Mammary epithelial cell (primary cell): ENCODE measurements around the gene HSP90B1.

Experiments used
- EZH2 ChIP-seq: IDR thresholded peaks from 2 replicates; pipeline ENCODE4 v1.6.1; 2012; ENCODE audit warnings: low read length, inconsistent platforms, borderline replicate concordance
- TF ChIP-seq, protein P1 (sequence below), 2 donors: IDR thresholded peaks in 1 of 2; conservative IDR thresholded peaks in 1 of 2; 2 replicates each; pipeline ENCODE4 v1.5.1; 2011 to 2012; ENCODE audit warnings: inconsistent platforms in 2 of 2, low read length in 2 of 2, mild to moderate bottlenecking in 2 of 2, control low read depth in 1 of 2, low read depth in 1 of 2; ENCODE audit not compliant: insufficient read depth in 1 of 2; ENCODE audit errors: extremely low read depth in 1 of 2

DNA sequence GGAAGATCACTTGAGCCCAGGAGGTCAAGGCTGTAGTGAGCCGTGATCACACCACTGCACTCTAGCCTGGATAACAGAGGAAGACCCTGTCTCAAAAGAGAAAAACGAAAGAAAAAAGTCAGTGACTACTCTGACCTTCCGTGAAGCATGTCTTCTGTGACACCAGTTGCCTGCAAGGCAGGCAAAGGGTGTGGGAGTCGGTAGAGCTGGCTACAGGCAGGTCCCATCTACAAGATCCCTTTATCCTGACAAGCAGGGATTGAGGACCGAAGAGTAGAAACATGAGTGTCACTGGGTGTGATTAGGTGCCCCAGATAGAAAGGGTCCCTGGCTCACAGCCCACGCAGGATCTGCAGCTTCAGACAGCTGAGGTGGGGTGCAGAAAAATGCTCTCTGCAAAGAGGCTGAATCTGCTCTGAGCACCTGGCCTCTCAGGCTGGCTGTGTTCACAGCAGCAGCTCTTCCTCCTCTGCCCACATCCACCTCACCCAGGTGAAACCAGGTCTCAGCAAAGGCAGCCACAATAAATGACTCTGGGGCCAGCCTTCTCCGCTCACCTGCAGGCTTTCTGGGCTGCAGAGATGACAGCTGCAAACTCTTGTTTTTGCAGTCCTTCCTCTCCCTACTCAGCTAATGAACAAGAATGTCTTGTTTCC, 28.6 kb upstream of the HSP90B1 start:
- TF ChIP-seq EZH2 = no peak
- TF ChIP-seq, protein P1, sequence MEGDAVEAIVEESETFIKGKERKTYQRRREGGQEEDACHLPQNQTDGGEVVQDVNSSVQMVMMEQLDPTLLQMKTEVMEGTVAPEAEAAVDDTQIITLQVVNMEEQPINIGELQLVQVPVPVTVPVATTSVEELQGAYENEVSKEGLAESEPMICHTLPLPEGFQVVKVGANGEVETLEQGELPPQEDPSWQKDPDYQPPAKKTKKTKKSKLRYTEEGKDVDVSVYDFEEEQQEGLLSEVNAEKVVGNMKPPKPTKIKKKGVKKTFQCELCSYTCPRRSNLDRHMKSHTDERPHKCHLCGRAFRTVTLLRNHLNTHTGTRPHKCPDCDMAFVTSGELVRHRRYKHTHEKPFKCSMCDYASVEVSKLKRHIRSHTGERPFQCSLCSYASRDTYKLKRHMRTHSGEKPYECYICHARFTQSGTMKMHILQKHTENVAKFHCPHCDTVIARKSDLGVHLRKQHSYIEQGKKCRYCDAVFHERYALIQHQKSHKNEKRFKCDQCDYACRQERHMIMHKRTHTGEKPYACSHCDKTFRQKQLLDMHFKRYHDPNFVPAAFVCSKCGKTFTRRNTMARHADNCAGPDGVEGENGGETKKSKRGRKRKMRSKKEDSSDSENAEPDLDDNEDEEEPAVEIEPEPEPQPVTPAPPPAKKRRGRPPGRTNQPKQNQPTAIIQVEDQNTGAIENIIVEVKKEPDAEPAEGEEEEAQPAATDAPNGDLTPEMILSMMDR (conservative IDR thresholded peaks at IDR 0.05 in 1 of 2, IDR thresholded peaks at IDR 0.05 in 1 of 2; ENCODE audit: extremely low read depth in 1 of 2, insufficient read depth in 1 of 2, low read depth in 1 of 2, low read length in 2 of 2) = no peak
